Thyroid gland (tissue), 4 donors: ENCODE data around the gene RYR2.

ENCODE experiments used
- POLR2A ChIP-seq, 2 donors: fragments of 450-650 bp; IDR thresholded peaks; one replicate each; pipeline ENCODE4 v1.6.1; 2017; ENCODE audit warnings: antibody characterized with exemption in 2 of 2, mild to moderate bottlenecking in 2 of 2, moderate library complexity in 1 of 2
- TF ChIP-seq, protein P1 (sequence below), 6 experiments: fragments of 200-600 bp in 3 of 6; fragments of 450-650 bp in 3 of 6; sonication (generic) in 3 of 6; IDR thresholded peaks; one replicate each; pipeline ENCODE4 v1.5.1; 2016 to 2019; ENCODE audit warnings: antibody characterized with exemption in 6 of 6, mild to moderate bottlenecking in 2 of 6, inconsistent platforms in 1 of 6, moderate library complexity in 1 of 6

DNA sequence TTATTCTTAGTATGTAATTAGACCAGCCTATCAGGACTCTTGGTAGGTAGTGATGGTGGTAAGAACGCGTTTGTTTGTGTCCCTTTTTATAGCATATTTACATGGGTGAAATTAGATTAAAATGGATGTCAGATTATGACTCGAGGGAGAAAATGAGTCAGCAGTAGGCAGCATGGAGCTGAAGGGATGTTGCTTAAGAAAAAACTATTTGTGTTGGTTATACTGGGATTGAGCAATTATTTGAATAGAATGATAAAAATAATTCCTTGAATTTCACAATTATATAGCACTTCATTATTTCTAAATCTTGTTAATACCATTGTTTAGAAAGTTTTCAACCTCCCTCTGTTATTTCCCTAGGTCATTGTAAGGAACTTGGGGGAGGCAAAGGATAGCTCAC, 348.8 kb downstream of the RYR2 start:
- TF ChIP-seq, protein P1, sequence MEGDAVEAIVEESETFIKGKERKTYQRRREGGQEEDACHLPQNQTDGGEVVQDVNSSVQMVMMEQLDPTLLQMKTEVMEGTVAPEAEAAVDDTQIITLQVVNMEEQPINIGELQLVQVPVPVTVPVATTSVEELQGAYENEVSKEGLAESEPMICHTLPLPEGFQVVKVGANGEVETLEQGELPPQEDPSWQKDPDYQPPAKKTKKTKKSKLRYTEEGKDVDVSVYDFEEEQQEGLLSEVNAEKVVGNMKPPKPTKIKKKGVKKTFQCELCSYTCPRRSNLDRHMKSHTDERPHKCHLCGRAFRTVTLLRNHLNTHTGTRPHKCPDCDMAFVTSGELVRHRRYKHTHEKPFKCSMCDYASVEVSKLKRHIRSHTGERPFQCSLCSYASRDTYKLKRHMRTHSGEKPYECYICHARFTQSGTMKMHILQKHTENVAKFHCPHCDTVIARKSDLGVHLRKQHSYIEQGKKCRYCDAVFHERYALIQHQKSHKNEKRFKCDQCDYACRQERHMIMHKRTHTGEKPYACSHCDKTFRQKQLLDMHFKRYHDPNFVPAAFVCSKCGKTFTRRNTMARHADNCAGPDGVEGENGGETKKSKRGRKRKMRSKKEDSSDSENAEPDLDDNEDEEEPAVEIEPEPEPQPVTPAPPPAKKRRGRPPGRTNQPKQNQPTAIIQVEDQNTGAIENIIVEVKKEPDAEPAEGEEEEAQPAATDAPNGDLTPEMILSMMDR (IDR thresholded peaks at IDR 0.05), result no peak
- TF ChIP-seq POLR2A (IDR thresholded peaks at IDR 0.05), result no peak
